ENCODE measurements around the gene PRRC2A.

The PRRC2A gene

DNA sequence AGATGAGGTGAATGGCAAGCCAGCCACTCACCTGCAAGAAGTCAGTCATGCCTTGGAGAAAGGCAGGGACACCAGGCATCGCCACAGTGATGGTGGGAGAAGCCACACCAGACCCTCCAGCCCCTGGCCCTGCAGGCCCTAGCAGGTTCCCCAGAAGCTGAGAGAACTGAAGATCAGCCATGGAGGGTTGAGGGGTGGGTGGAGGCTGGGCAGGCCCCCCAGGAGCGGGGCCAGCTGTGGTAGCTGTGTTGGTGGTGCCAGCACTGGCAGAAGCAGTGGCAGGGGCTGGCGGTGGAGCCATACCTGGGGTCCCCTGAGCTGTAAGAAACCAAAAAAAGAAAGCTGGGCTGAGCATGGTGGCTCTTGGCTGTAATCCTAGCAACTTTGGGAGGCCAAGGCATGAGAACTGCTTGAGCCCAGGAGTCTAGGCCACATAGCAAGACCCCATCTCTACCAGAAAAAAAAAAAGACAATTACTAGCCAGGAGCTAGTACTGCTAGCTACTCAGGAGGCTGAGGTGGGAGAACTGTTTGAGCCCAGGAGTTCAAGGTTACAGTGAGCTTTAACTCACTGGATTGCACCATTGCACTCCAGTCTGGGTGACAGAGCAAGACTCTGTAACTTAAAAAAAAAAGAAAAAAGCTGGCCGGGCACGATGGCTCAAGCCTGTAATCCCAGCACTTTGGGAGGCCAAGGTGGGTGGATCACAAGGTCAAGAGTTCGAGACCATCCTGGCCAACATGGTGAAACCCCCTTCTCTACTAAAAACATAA lies 22.5 kb downstream of the PRRC2A start:
- Histone ChIP-seq H3K27me3 (ENCODE audit: insufficient read depth, low read length) (no peaks in the 10 kb centered on the region), H3K4me1 (ENCODE audit: insufficient read depth, low read length) (no peaks in the 10 kb centered on the region), H3K9me3 (ENCODE audit: insufficient read depth, low read depth, low read length) (no peaks in the 10 kb centered on the region), H3K9ac (ENCODE audit: low read depth, low read length) (no peak overlapping the region), H3K4me3 (ENCODE audit: low read length) (no peak overlapping the region), H3K36me3 (ENCODE audit: insufficient read depth, low read depth, low read length) (peaks cover 94% of the 10 kb centered on the region), H3K27ac (ENCODE audit: low read length) (no peak overlapping the region)

DNA sequence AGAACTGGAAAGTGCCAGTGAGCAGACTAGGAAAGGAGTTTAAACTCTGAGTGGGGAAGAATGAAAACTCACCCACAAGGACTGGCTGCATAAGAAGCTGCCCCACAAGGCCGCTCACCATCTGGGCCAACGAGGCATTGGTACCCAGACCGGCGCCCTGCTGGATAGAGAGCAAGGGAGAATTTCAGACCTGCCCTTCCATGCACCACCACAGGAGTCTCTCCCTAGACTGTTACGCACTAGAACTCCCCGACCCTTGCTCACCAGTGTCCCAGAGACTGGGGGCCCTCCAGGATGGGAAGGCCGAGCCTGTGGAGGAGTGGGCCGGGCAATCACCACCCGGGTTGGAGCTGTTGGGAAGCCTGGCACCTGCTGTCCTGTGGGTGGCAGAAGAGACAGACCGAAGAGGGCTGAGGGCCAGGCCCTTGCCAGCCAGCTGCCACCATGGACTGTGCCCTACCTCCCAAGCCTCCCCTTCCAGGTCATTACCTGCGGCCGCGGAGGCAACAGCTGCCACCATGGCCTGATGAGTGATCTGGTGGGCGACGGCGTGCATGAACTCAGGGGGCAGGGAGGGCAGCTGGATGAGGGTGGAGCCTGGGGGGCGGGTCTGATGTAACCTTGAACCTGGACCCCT lies 23.4 kb downstream of the PRRC2A start:
- Histone ChIP-seq H3K9ac (ENCODE audit: low read depth, low read length) (no peak overlapping the region), H3K4me1 (ENCODE audit: insufficient read depth, low read length) (no peaks in the 10 kb centered on the region), H3K27me3 (ENCODE audit: insufficient read depth, low read length) (no peaks in the 10 kb centered on the region), H3K4me3 (ENCODE audit: low read length) (no peak overlapping the region), H3K27ac (ENCODE audit: low read length) (no peak overlapping the region), H3K36me3 (ENCODE audit: insufficient read depth, low read depth, low read length) (peaks cover 95% of the 10 kb centered on the region), H3K9me3 (ENCODE audit: insufficient read depth, low read depth, low read length) (no peaks in the 10 kb centered on the region)

DNA sequence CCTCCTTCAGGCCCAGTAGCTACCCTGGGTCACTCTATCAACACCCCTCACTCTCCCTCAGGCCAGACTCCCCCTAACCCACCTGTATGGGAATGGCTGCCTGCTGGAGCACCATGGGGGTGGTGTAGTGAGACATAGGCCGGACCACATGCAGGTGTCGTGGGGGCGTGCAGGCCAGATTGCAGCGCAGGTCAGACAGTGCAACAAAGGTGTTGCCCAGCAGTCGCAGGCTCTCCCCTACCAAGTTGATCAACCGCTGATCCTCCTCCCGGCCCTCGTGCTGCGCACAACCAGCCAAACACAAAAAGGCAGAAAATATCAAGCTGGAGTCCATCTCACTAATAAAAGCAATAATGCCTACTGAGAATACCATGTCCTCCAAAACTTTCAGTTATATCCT lies 24.8 kb downstream of the PRRC2A start:
- Histone ChIP-seq H3K9me3 (ENCODE audit: insufficient read depth, low read depth, low read length) (no peaks in the 10 kb centered on the region), H3K27me3 (ENCODE audit: insufficient read depth, low read length) (no peaks in the 10 kb centered on the region), H3K9ac (ENCODE audit: low read depth, low read length) (no peak overlapping the region), H3K36me3 (ENCODE audit: insufficient read depth, low read depth, low read length) (peaks cover 95% of the 10 kb centered on the region), H3K27ac (ENCODE audit: low read length) (no peak overlapping the region), H3K4me1 (ENCODE audit: insufficient read depth, low read length) (no peaks in the 10 kb centered on the region), H3K4me3 (ENCODE audit: low read length) (no peak overlapping the region)

DNA sequence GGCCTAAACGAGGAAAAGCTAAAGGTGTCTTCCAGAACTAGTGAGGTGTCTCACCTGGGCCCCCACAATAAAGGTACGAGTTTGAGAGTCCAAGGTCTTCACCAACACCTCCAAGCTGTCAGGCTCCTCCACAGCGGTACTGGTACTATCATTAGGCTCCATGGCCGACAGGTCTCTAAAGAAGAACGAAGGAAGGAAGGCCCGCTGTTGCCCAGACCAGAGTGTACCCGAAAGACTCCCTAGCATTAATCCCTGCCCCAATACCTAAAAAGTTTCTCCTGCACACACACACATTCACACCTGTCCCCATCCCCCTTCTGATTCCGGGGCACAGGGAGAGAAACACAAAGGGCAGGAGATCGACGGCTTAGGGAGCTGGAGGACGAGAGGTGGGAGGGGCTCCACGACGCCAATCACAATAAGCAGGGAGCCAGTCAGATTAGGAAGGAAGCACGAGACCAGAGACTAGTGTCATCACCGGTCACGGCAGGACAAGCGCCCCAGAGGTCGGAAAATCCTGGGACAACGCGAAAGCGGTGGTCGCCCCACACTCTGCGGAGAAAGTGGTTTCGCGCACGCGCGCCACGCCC lies 31.2 kb downstream of the PRRC2A start:
- Histone ChIP-seq H3K27me3 (ENCODE audit: insufficient read depth, low read length) (no peaks in the 10 kb centered on the region), H3K9ac (ENCODE audit: low read depth, low read length) (peak overlapping the region; percentile 83; the same call in 1 of the 2 replicates), H3K36me3 (ENCODE audit: insufficient read depth, low read depth, low read length) (peaks cover 48% of the 10 kb centered on the region), H3K9me3 (ENCODE audit: insufficient read depth, low read depth, low read length) (no peaks in the 10 kb centered on the region), H3K4me1 (ENCODE audit: insufficient read depth, low read length) (peaks cover 5% of the 10 kb centered on the region; the same call in 1 of the 2 replicates), H3K27ac (ENCODE audit: low read length) (no peak overlapping the region), H3K4me3 (ENCODE audit: low read length) (peak overlapping the region; percentile 98)

DNA sequence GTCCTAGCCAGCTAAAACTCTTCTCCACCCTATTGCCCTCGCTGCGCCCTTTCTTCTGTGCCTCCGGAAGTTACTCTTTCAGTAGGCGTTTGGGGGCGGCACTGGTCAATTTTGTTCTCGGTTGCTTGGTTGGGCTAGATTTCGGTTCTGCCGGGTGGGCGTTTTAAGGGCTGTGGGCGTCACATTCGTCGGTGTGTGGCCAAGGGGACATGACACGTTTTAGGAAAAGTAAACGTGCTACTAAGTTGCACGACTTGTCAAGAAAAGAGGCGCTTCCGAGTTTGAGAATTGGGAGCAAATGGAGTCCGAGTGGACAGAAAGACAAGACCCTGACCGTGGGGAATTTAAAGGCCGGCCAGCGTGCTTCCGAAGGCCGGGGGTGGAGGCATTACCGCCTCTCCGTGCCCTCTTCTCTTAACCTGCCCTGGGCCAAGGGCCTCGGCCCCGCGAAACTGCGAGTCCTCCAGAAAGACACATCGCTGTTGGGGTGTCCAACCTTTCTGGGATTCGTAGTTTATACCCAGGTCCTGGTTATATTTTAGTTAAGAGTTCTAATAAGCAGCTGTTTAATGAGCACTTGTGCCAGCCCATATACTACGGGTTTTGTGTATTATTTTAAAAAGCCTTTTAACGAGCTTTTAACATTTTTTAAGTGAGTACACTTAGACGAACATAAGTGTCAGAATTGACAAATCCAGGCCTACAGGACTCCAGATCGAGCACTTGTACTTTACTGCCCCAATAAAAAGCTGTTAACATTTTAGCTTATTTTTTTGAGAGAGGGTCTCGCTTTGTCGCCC lies 32.6 kb downstream of the PRRC2A start:
- H3K4me3 ChIP-seq (ENCODE audit: low read length): peak overlapping the region; percentile 98
- H3K27ac ChIP-seq (ENCODE audit: low read length): peak overlapping the region; percentile 81
- peak overlapping the region; percentile 83 for H3K9ac ChIP-seq (ENCODE audit: low read depth, low read length)
- peaks cover 5% of the 10 kb centered on the region; the same call in 1 of the 2 replicates for H3K4me1 ChIP-seq (ENCODE audit: insufficient read depth, low read length)
- H3K27me3 ChIP-seq (ENCODE audit: insufficient read depth, low read length): no peaks in the 10 kb centered on the region
- H3K9me3 ChIP-seq (ENCODE audit: insufficient read depth, low read depth, low read length): no peaks in the 10 kb centered on the region
- peaks cover 39% of the 10 kb centered on the region for H3K36me3 ChIP-seq (ENCODE audit: insufficient read depth, low read depth, low read length)

DNA sequence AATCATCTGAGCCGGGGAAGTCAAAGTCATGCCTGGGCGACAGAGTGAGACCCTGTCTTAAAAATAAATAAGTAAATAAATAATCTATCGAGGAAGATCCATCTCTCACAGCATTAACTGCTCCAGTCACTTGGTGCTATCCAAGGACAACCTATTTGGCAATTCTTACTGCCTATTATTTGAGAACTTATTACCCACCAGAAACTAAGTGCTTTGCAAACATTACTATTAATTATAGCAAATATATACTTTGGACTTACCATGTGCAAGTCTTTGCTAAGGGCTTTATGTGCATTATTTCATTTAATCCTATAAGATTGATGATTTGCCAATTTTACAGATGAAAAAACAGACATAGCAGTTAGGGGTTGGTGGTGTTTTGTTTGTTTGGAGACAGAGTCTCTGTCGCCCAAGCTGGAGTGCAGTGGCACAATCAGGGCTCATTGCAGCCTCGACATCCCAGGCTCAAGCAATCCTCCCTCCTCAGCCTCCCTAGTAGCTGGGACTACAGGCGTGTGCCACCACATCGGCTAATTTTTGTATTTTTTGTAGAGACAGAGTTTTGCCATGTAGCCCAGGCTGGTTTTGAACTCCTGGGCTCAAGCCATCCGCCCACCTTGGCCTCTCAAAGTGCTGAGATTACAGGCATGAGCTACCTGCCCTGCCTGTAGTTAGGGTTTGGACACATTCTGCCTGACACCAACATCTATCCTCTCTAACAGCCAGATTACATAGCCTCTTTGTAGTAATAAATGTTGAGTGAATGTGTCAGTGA lies 34.2 kb downstream of the PRRC2A start:
- H3K27ac ChIP-seq (ENCODE audit: low read length): no peak overlapping the region
- H3K9me3 ChIP-seq (ENCODE audit: insufficient read depth, low read depth, low read length): no peaks in the 10 kb centered on the region
- peaks cover 27% of the 10 kb centered on the region for H3K36me3 ChIP-seq (ENCODE audit: insufficient read depth, low read depth, low read length)
- H3K4me1 ChIP-seq (ENCODE audit: insufficient read depth, low read length): peaks cover 8% of the 10 kb centered on the region
- no peak overlapping the region for H3K9ac ChIP-seq (ENCODE audit: low read depth, low read length)
- H3K27me3 ChIP-seq (ENCODE audit: insufficient read depth, low read length): no peaks in the 10 kb centered on the region
- no peak overlapping the region for H3K4me3 ChIP-seq (ENCODE audit: low read length)

DNA sequence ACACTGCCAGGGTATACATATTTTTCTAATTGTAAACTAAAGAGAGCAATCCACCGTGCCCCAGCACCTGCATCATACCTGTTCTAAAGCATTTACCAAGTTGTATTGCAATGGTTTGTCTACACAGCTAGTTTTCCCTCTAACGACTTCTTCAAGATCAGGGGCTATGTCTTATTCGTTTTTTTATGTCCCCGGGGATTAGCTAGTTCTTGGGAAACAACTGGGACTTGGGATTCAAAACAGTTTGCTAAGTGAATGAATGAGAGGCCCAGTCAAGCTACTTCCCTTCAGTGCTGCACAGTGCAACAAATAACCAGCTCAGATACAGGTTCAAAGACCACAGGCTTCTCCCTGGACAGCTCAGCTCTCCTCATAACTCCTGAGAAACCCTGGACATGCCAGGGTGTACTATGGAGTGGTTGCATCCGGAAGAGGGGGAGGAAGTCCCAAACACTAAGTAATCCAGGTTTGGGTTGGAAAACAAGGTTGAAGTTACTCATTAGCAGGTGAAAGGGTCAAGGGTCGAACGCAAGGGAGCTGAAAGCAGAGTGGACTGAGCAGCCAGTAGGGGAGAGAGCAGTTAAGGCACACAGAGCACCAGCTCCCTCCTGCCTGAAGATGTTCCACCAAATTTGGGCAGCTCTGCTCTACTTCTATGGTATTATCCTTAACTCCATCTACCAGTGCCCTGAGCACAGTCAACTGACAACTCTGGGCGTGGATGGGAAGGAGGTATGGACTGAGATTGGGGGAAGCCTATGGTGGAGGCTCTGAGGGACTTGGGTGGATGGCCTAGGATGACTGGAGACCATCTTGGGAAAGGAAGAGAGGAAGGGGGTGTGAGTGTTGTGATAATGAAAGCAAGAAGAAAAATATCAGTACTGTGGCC lies 35.1 kb downstream of the PRRC2A start, which contains the start of gene APOM:
Gene APOM, plus strand, starts transcription at position 546 of the 889 bp plus-strand sequence. Its CDS starts 73 bp downstream, at position 619.
- Histone ChIP-seq H3K9ac (ENCODE audit: low read depth, low read length) (no peak within 1 kb of the TSS), H3K4me3 (ENCODE audit: low read length) (no peak within 1 kb of the TSS), H3K36me3 (ENCODE audit: insufficient read depth, low read depth, low read length) (peaks cover 18% of the 10 kb centered on the region), H3K27ac (ENCODE audit: low read length) (no peak within 1 kb of the TSS), H3K4me1 (ENCODE audit: insufficient read depth, low read length) (peaks cover 12% of the 10 kb centered on the region), H3K9me3 (ENCODE audit: insufficient read depth, low read depth, low read length) (no peaks in the 10 kb centered on the region), H3K27me3 (ENCODE audit: insufficient read depth, low read length) (no peaks in the 10 kb centered on the region)

DNA sequence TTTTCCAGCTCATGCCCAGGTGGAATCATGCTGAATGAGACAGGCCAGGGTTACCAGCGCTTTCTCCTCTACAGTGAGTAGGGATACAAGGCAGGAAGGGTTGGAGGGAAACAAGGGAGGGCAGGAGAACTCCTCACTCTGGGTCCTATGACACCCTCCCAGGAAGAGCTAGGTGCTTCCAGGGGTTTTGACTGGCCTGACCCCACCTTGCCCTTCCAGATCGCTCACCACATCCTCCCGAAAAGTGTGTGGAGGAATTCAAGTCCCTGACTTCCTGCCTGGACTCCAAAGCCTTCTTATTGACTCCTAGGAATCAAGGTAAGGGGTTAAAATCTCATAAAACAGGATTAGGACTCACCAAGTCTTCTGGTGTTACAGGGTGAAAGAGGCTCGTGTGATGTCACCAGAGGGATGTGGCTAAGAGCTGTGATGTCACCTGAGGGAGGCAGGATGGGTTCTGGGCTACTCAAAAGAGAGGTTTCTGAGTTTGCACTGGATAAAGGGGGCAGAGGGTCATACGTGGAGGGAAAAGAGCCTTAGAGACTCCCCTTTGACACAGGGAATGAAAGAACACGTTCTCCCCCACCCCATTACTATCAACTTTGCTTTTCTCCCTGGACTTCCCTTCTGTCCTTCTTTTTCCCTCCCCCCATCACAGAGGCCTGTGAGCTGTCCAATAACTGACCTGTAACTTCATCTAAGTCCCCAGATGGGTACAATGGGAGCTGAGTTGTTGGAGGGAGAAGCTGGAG lies 37.1 kb downstream of the PRRC2A start:
- no peaks in the 10 kb centered on the region for H3K9me3 ChIP-seq (ENCODE audit: insufficient read depth, low read depth, low read length)
- H3K4me1 ChIP-seq (ENCODE audit: insufficient read depth, low read length): peaks cover 7% of the 10 kb centered on the region; the same call in 1 of the 2 replicates
- H3K27me3 ChIP-seq (ENCODE audit: insufficient read depth, low read length): no peaks in the 10 kb centered on the region
- H3K36me3 ChIP-seq (ENCODE audit: insufficient read depth, low read depth, low read length): peaks cover 25% of the 10 kb centered on the region
- no peak overlapping the region for H3K4me3 ChIP-seq (ENCODE audit: low read length)
- no peak overlapping the region for H3K9ac ChIP-seq (ENCODE audit: low read depth, low read length)
- no peak overlapping the region for H3K27ac ChIP-seq (ENCODE audit: low read length)

DNA sequence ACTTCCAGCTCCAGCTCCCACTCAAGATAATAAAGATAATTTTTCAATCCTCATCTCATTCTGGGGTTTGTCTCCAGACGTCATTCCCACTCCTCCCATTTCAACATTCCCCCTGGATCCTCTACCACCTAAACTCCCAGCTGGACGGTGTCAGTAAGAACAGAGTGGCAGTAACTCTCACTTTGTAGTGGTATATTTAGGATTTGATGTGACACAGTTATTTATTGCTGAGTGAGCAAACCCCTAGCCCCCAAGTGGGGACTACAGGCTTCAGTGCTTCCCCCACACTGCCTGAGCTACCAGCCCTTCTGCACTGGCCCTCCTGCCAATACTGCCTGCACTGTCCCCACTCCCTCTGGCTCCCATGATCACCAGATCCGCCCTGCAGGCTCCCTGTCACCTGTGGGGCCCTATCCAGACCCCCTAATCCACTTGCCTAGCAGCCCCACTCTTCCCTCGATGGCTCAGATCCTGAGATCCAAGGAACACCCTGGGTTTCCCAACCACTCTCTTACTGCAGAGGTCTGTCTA lies 37.7 kb downstream of the PRRC2A start:
- H3K4me1 ChIP-seq (ENCODE audit: insufficient read depth, low read length): peaks cover 7% of the 10 kb centered on the region; the same call in 1 of the 2 replicates
- H3K27me3 ChIP-seq (ENCODE audit: insufficient read depth, low read length): no peaks in the 10 kb centered on the region
- H3K9ac ChIP-seq (ENCODE audit: low read depth, low read length): no peak overlapping the region
- no peak overlapping the region for H3K27ac ChIP-seq (ENCODE audit: low read length)
- H3K36me3 ChIP-seq (ENCODE audit: insufficient read depth, low read depth, low read length): peaks cover 31% of the 10 kb centered on the region
- no peaks in the 10 kb centered on the region for H3K9me3 ChIP-seq (ENCODE audit: insufficient read depth, low read depth, low read length)
- no peak overlapping the region for H3K4me3 ChIP-seq (ENCODE audit: low read length)
